ENCODE measurements around the gene SYNPO.
A peak's percentile ranks its signal among the peaks of the same experiment; 100 is the strongest.

The SYNPO gene

GRCh38 chr5:150700594-150701377, 60.3 kb downstream of the SYNPO start, which contains the start of gene RBM22:
Gene RBM22, minus strand, starts transcription at chr5:150701062. Its CDS starts 77 bp downstream, at chr5:150700985.
- peak; percentile 57 for DNase-seq

- no peak for DNase-seq
These were observed 63.3 kb downstream of the SYNPO start for GRCh38 chr5:150703762-150704161.

- no peak for DNase-seq
These were observed 66.4 kb downstream of the SYNPO start for GRCh38 chr5:150706776-150707390.
